Activated naive CD8-positive, alpha-beta T cell treated with anti-CD3 and anti-CD28 coated beads for 36 hours (primary cell): ENCODE measurements around the gene GHITM. TPM values are rescaled to one million over a fixed set of nuclear protein-coding genes. Genes with fewer than 3 reads are reported as not detected.
"Not testable (repeated sequence)": the region's sequence is repeated elsewhere in the genome, so short reads cannot be mapped to it uniquely, and the experiment has no call there.

ENCODE experiments used
- DNase-seq: peaks from one replicate; pipeline ENCODE4 v3.0.0; 2021
- H3K27ac Mint-ChIP-seq: one replicate; pipeline ENCODE4 v1.8.0; 2022; ENCODE audit warnings: mild to moderate bottlenecking, moderate library complexity, mixed read lengths
- H3K27me3 Mint-ChIP-seq: one replicate; pipeline ENCODE4 v1.8.0; 2022; ENCODE audit warnings: mild to moderate bottlenecking, mixed read lengths
- H3K36me3 Mint-ChIP-seq: one replicate; pipeline ENCODE4 v1.8.0; 2021; ENCODE audit warnings: mild to moderate bottlenecking, mixed read lengths
- H3K4me1 Mint-ChIP-seq: one replicate; pipeline ENCODE4 v1.8.0; 2021; ENCODE audit warnings: mixed read lengths
- H3K4me3 Mint-ChIP-seq: one replicate; pipeline ENCODE4 v1.8.0; 2022; ENCODE audit warnings: mild to moderate bottlenecking, moderate library complexity, mixed read lengths
- H3K9me3 Mint-ChIP-seq: one replicate; pipeline ENCODE4 v1.8.0; 2022; ENCODE audit warnings: mixed read lengths
- total RNA-seq, 2 experiments: library from RNA; stranded (reverse); gene quantifications; one replicate each; pipeline ENCODE4 v1.2.3, GENCODE V29; 2021

The GHITM gene
- total RNA-seq, 2 experiments from 2014 or later: 218 to 227 TPM

- Mint-ChIP-seq H3K27me3 (no peaks in the 10 kb centered on the region), H3K4me1 (peaks cover 23% of the 10 kb centered on the region), H3K36me3 (peaks cover 20% of the 10 kb centered on the region), H3K4me3 (no peak overlapping the region), H3K9me3 (no peaks in the 10 kb centered on the region), H3K27ac (no peak overlapping the region)
- DNase-seq: no peak
Measured at GRCh38 chr10:84159076-84159685, 19.9 kb downstream of the GHITM start.

DNA sequence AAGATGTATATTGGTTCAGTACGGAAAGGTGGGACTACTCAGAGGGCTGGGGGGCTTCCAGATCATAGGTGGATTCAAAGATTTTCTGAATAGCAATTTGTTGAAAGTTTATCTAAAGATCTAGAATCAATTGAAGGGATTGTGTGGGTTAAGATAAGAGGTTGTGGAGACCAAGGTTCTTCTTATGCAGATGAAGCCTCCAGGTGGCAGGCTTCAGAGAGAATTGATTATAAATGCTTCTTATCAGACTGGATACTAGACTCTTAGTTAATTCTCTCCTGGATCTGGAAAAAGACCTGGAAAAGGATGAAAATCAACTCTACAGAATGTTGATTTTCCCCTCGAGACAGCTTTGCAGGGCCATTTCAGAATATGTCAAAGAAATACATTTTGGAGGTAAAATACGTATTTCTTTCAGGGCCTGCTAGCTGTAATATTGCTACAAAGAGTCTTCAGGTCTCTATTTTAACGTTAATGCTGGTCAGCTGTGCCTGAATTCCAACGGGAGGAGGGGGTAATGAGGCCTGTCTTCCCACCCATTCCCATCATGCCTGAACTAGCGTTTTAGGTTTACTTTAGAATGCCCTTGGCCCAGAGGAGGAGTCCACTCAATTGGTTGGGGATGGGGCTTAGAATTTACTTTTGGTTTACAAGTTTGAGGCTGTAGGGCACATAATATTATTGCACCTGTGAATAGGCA lies 21.5 kb downstream of the GHITM start:
- peaks cover 21% of the 10 kb centered on the region for H3K4me1 Mint-ChIP-seq
- no peak for DNase-seq
- H3K4me3 Mint-ChIP-seq: no peak overlapping the region
- H3K9me3 Mint-ChIP-seq: no peaks in the 10 kb centered on the region
- H3K27ac Mint-ChIP-seq: no peak overlapping the region
- no peaks in the 10 kb centered on the region for H3K27me3 Mint-ChIP-seq
- H3K36me3 Mint-ChIP-seq: peaks cover 7% of the 10 kb centered on the region

GRCh38 chr10:84163996-84164395 lies 24.7 kb downstream of the GHITM start:
- Mint-ChIP-seq H3K36me3 (no peaks in the 10 kb centered on the region), H3K27ac (no peak overlapping the region), H3K4me3 (no peak overlapping the region), H3K27me3 (no peaks in the 10 kb centered on the region), H3K4me1 (peaks cover 3% of the 10 kb centered on the region), H3K9me3 (no peaks in the 10 kb centered on the region)
- no peak for DNase-seq

DNA sequence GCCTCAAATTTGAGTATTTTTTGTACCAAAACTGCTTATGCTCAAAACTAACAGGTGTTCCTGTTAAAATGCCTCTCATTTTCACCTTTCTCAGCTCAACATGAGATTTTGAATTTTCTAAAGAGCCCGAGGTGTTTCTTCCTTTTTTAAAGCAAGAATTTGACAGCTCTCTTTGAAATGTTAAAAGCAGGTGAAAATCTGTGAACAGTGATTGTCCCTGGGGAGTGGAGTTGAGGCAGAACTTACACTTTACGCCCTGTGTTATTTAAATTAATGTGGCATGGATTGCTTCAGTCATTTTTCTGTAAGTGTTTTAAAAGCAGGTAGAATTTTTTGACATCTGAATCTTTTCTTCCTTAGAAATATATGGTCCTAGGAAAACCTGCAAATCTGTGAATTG lies 25.1 kb downstream of the GHITM start:
- Mint-ChIP-seq H3K4me3 (no peak overlapping the region), H3K27ac (no peak overlapping the region), H3K27me3 (no peaks in the 10 kb centered on the region), H3K4me1 (no peaks in the 10 kb centered on the region), H3K36me3 (no peaks in the 10 kb centered on the region), H3K9me3 (no peaks in the 10 kb centered on the region)
- no peak for DNase-seq

GRCh38 chr10:84166620-84167288 lies 27.4 kb downstream of the GHITM start:
- H3K4me3 Mint-ChIP-seq: no peak overlapping the region
- no peaks in the 10 kb centered on the region for H3K4me1 Mint-ChIP-seq
- H3K36me3 Mint-ChIP-seq: no peaks in the 10 kb centered on the region
- no peak for DNase-seq
- no peaks in the 10 kb centered on the region for H3K27me3 Mint-ChIP-seq
- no peak overlapping the region for H3K27ac Mint-ChIP-seq
- no peaks in the 10 kb centered on the region for H3K9me3 Mint-ChIP-seq

DNA sequence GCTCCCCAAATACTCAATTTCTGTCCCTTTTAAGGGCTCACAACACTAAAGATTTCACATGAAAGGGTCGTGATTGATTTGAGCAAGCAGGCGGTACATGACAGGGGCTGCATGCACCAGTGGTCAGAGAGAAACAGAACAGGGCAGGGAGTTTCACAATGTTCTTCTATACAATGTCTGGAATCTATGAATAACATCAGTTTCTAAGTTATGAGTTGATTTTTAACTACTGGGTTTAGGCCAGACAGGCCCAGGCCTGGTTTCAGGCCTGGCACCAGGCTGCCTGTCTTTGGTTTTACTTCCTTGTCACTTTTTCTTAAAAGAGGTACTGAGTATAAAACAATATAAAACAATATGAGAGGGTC lies 28.0 kb downstream of the GHITM start:
- H3K27ac Mint-ChIP-seq: not testable (repeated sequence)

GRCh38 chr10:84168382-84168781 lies 29.1 kb downstream of the GHITM start:
- H3K27me3 Mint-ChIP-seq, H3K4me3 Mint-ChIP-seq, H3K27ac Mint-ChIP-seq, H3K9me3 Mint-ChIP-seq, H3K36me3 Mint-ChIP-seq, H3K4me1 Mint-ChIP-seq, DNase-seq: not testable (repeated sequence)

More for the DNA sequence above, 28.0 kb downstream of the GHITM start:
- H3K4me1 Mint-ChIP-seq, DNase-seq, H3K4me3 Mint-ChIP-seq, H3K9me3 Mint-ChIP-seq, H3K27me3 Mint-ChIP-seq, H3K36me3 Mint-ChIP-seq: not testable (repeated sequence)

DNA sequence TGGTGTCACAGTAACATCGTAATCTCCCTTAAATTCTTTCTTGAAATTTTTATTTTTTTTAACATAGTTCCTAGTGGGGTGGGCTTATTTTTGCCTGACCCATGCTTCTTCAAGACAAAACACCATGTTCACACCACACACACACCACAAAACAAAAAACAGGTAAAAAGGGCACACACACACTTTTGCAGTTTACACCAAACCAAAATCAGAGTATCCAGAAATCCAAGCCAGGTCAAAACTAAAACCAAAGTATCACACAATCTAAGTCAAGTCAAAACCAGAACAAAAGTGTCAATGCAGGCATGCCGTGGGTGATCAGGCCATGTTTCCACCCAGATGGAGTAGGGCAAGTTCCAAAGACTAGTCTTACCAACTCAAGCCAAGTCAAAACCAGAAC lies 31.9 kb downstream of the GHITM start:
- DNase-seq, H3K27me3 Mint-ChIP-seq, H3K36me3 Mint-ChIP-seq, H3K9me3 Mint-ChIP-seq, H3K27ac Mint-ChIP-seq, H3K4me3 Mint-ChIP-seq, H3K4me1 Mint-ChIP-seq: not testable (repeated sequence)

DNA sequence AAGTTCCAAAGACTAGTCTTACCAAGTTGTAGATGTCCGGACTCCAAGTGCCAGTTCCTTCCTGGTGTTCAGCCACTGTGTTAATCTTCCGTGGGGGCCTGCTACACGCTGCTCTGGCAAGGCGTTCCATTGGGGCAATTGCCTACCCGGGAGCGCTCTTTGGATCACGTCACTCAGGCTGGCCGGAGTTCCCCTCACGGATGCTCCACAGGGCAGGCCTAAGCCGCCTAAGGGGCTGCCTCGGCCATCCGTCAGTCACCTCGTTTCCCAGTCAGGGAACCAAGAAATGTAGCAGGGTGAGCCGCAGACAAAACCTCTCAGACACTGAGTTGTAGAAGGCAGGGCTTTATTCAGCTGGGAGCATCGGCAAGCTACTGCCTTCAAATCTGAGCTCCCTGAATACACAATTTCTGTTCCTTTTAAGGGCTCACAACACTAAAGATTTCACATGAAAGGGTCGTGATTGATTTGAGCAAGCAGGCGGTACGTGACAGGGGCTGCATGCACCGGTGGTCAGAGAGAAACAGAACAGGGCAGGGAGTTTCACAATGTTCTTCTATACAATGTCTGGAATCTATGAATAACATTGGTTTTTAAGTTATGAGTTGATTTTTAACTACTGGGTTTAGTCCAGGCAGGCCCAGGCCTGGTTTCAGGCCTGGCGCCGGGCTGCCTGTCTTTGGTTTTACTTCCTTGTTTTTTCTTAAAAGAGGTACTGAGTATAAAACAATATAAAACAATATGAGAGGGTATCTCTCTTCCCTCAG lies 32.6 kb downstream of the GHITM start:
- not testable (repeated sequence) for H3K4me1 Mint-ChIP-seq, DNase-seq, H3K4me3 Mint-ChIP-seq, H3K9me3 Mint-ChIP-seq, H3K27ac Mint-ChIP-seq, H3K36me3 Mint-ChIP-seq, H3K27me3 Mint-ChIP-seq

DNA sequence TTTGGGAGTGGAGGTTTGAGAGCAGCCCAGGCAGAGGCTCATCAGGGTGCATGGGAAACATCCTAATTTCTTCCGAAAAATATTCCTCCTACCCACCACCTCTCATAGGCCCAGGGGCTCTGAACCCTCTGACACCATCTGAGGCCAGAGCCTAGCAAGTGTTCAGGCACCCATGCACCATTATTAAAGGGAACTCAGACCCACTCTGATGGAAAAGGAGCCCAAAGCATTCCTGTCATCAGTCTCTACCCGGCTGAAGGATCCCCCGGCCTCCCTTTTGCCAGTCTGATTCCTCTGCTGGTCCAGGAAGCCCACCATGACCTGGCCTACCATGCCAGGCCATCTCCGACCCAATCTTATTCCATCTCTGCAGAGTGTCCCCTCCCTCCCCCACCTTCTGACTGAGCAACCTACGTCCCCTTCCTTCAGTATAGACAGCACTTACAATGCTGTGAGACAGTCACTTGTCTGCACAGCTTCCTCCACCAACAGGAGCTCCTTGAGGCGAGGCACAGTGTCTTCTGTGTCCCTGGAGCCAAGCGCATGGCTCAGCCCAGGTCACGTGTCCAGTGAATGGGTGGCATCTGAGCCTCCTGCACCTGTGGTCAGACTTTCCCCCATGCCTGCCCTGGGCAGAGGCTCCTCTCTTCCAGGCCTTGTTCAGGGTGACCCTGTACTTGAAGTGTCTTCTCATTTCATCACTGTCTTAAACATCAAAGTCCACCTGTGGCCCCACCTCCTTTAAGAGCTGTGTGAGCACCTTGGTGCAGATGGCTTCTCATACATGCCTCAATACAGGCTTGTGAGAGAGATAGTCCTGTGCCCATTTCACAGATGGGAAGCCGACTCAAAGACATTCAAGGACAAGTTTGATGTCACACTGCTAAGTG lies 33.4 kb downstream of the GHITM start:
- H3K9me3 Mint-ChIP-seq: no peaks in the 10 kb centered on the region

DNA sequence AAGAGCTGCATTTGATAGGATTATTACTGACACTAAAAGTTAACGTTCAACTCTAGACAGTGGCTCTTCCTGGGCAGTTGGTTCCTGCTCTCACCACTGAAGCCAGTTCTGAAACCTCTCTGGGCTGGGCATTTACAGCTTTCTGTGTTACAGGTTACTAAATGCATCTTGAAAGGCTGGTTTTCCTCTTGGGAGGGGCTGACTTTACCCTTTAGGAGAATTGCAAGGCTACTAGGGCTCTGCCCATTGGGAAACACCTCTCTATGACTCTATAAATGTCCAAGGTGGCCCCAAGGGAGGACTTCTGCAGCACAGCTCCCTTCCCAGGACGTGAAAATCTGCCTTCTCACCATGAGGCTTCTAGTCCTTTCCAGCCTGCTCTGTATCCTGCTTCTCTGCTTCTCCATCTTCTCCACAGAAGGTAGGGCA lies 34.2 kb downstream of the GHITM start, which contains the start of gene GPR15LG:
Gene GPR15LG (plus strand): TSS at position 301 of the 429 bp plus-strand sequence. CDS start 51 bp downstream, at position 352.
- no peak within 1 kb of the TSS for H3K4me3 Mint-ChIP-seq
- no peaks in the 10 kb centered on the region for H3K9me3 Mint-ChIP-seq
- no peak for DNase-seq
- H3K36me3 Mint-ChIP-seq: no peaks in the 10 kb centered on the region
- H3K4me1 Mint-ChIP-seq: peaks cover 8% of the 10 kb centered on the region
- no peaks in the 10 kb centered on the region for H3K27me3 Mint-ChIP-seq
- H3K27ac Mint-ChIP-seq: no peak within 1 kb of the TSS

More for the DNA sequence above, 33.4 kb downstream of the GHITM start:
- no peak for DNase-seq
- H3K4me3 Mint-ChIP-seq: no peak overlapping the region
- no peak overlapping the region for H3K27ac Mint-ChIP-seq
- H3K36me3 Mint-ChIP-seq: no peaks in the 10 kb centered on the region
- H3K27me3 Mint-ChIP-seq: no peaks in the 10 kb centered on the region
- H3K4me1 Mint-ChIP-seq: peaks cover 8% of the 10 kb centered on the region

DNA sequence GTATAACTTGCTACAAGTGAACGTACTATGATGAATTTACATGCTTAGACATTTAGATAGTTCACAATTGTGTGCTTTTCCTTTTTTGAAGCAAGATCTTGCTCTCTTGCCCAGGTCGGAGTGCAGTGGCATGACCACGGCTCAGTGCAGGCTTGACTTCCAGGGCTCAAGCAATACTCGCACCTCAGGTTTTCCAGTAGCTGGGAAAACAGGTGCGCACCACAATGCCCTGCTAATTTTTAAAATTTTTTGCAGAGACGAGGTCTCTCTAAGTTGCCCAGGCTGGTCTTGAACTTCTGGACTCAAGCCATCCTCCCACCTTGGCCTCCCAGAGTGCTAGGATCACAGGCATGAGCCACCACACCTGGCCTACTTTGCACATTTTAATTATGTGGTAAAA lies 36.1 kb downstream of the GHITM start:
- no peaks in the 10 kb centered on the region for H3K9me3 Mint-ChIP-seq
- H3K27ac Mint-ChIP-seq: no peak overlapping the region
- no peak overlapping the region for H3K4me3 Mint-ChIP-seq
- H3K36me3 Mint-ChIP-seq: no peaks in the 10 kb centered on the region
- no peak for DNase-seq
- H3K4me1 Mint-ChIP-seq: peaks cover 8% of the 10 kb centered on the region
- H3K27me3 Mint-ChIP-seq: no peaks in the 10 kb centered on the region

GRCh38 chr10:84176351-84176750 lies 37.0 kb downstream of the GHITM start:
- DNase-seq: no peak
- Mint-ChIP-seq H3K9me3 (no peaks in the 10 kb centered on the region), H3K4me1 (peaks cover 8% of the 10 kb centered on the region), H3K4me3 (no peak overlapping the region), H3K36me3 (no peaks in the 10 kb centered on the region), H3K27me3 (no peaks in the 10 kb centered on the region), H3K27ac (peak overlapping the region; percentile 30)

DNA sequence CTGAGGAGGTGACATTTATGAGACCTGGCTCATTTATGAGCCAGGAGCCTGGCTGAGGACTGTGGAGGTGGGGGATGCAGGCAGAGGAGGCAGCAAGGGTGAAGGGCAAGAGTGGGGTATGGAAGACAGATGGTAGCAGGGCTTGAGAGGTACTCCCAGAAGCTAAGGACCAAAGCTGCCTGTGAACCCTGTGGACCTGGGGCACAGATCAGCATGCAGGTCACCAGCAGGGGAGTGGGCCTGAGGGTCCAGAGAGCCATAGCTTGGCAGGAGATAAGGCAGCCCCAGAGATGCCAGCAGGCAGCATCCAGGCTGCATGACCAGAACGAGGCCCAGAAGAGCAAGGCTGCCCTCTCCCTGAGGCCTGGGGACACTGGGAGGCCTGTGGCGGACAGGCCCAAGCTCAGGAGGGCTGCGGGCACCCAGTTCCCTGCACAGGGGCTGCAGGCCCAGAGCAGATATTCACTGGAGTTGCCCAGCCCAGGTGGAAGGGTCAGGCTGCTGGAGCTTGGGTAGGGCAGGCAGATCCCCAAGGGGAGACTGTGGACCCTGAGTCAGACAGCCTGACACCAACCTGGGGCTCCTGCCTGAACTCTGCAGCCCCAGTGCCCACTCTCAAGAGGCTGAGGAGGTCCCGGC lies 37.6 kb downstream of the GHITM start:
- no peak for DNase-seq
- no peaks in the 10 kb centered on the region for H3K9me3 Mint-ChIP-seq
- H3K27ac Mint-ChIP-seq: peak overlapping the region; percentile 30
- no peaks in the 10 kb centered on the region for H3K36me3 Mint-ChIP-seq
- peaks cover 8% of the 10 kb centered on the region for H3K4me1 Mint-ChIP-seq
- no peaks in the 10 kb centered on the region for H3K27me3 Mint-ChIP-seq
- no peak overlapping the region for H3K4me3 Mint-ChIP-seq
